ENCODE data around the gene HMCN2.
A peak's percentile ranks its signal among the peaks of the same experiment; 100 is the strongest.

HMCN2 gene

GRCh38 chr9:130361873-130362362, 96.4 kb downstream of the HMCN2 start:
- TF ChIP-seq POLR2A (IDR thresholded peaks at IDR 0.05; ENCODE audit: low read length) (no peak), GATA1 (IDR thresholded peaks at IDR 0.05; ENCODE audit: low read depth, low read length) (no peak)

GRCh38 chr9:130362691-130363090, 97.1 kb downstream of the HMCN2 start:
- TF ChIP-seq GATA1 (IDR thresholded peaks at IDR 0.05; ENCODE audit: low read depth, low read length) (no peak), POLR2A (IDR thresholded peaks at IDR 0.05; ENCODE audit: low read length) (no peak)
- no peak for DNase-seq

More at GRCh38 chr9:130361873-130362362, 96.4 kb downstream of the HMCN2 start:
- no peak for DNase-seq

GRCh38 chr9:130363755-130364404, 98.3 kb downstream of the HMCN2 start:
- TF ChIP-seq POLR2A (IDR thresholded peaks at IDR 0.05; ENCODE audit: low read length), result no peak
- no peak for TF ChIP-seq GATA1 (IDR thresholded peaks at IDR 0.05; ENCODE audit: low read depth, low read length)
- DNase-seq, result no peak

- no peak for DNase-seq
- TF ChIP-seq POLR2A (IDR thresholded peaks at IDR 0.05; ENCODE audit: low read length), result no peak
- no peak for TF ChIP-seq GATA1 (IDR thresholded peaks at IDR 0.05; ENCODE audit: low read depth, low read length)
Observed at GRCh38 chr9:130364619-130365322, 99.2 kb downstream of the HMCN2 start.

GRCh38 chr9:130365323-130365721, 99.8 kb downstream of the HMCN2 start:
- TF ChIP-seq GATA1 (IDR thresholded peaks at IDR 0.05; ENCODE audit: low read depth, low read length), result no peak
- no peak for TF ChIP-seq POLR2A (IDR thresholded peaks at IDR 0.05; ENCODE audit: low read length)
- no peak for DNase-seq

- no peak for TF ChIP-seq POLR2A (IDR thresholded peaks at IDR 0.05; ENCODE audit: low read length)
- TF ChIP-seq GATA1 (IDR thresholded peaks at IDR 0.05; ENCODE audit: low read depth, low read length), result no peak
- no peak for DNase-seq
Observed at GRCh38 chr9:130366072-130366471, 100.5 kb downstream of the HMCN2 start.

GRCh38 chr9:130366888-130367550, 101.5 kb downstream of the HMCN2 start:
- no peak for TF ChIP-seq GATA1 (IDR thresholded peaks at IDR 0.05; ENCODE audit: low read depth, low read length)
- no peak for TF ChIP-seq POLR2A (IDR thresholded peaks at IDR 0.05; ENCODE audit: low read length)
- DNase-seq, result no peak

- DNase-seq, result peak in 1 of 2 experiments; percentile 48
- TF ChIP-seq POLR2A (IDR thresholded peaks at IDR 0.05; ENCODE audit: low read length) (no peak), GATA1 (IDR thresholded peaks at IDR 0.05; ENCODE audit: low read depth, low read length) (no peak)
Observed at GRCh38 chr9:130368631-130369103, 103.1 kb downstream of the HMCN2 start.

GRCh38 chr9:130370226-130370625, 104.7 kb downstream of the HMCN2 start:
- TF ChIP-seq POLR2A (IDR thresholded peaks at IDR 0.05; ENCODE audit: low read length), result no peak
- no peak for TF ChIP-seq GATA1 (IDR thresholded peaks at IDR 0.05; ENCODE audit: low read depth, low read length)
- DNase-seq, result no peak

- DNase-seq, result no peak
- TF ChIP-seq GATA1 (IDR thresholded peaks at IDR 0.05; ENCODE audit: low read depth, low read length) (no peak), POLR2A (IDR thresholded peaks at IDR 0.05; ENCODE audit: low read length) (no peak)
Observed at GRCh38 chr9:130371196-130371966, 105.8 kb downstream of the HMCN2 start.

GRCh38 chr9:130372057-130372456, 106.5 kb downstream of the HMCN2 start:
- no peak for DNase-seq
- TF ChIP-seq GATA1 (IDR thresholded peaks at IDR 0.05; ENCODE audit: low read depth, low read length) (no peak), POLR2A (IDR thresholded peaks at IDR 0.05; ENCODE audit: low read length) (no peak)

GRCh38 chr9:130373679-130374325, 108.2 kb downstream of the HMCN2 start:
- no peak for DNase-seq
- TF ChIP-seq GATA1 (IDR thresholded peaks at IDR 0.05; ENCODE audit: low read depth, low read length) (no peak), POLR2A (IDR thresholded peaks at IDR 0.05; ENCODE audit: low read length) (no peak)

- no peak for DNase-seq
- TF ChIP-seq GATA1 (IDR thresholded peaks at IDR 0.05; ENCODE audit: low read depth, low read length) (no peak), POLR2A (IDR thresholded peaks at IDR 0.05; ENCODE audit: low read length) (no peak)
Observed at GRCh38 chr9:130377612-130378011, 112.1 kb downstream of the HMCN2 start.

Data from erythroblast (primary cell).